Peyer's patch (tissue), 4 donors: ENCODE data around the gene ALDH3B1. TPM values are rescaled to one million over a fixed set of nuclear protein-coding genes. Genes with fewer than 3 reads are reported as not detected.

Source experiments
- DNase-seq, 3 donors: peaks; one replicate each; pipeline ENCODE4 v3.0.0-alpha.2; 2017 to 2019
- H3K27ac ChIP-seq, 4 donors: fragments of 200-600 bp; sonication (generic); one replicate each; pipeline ENCODE4 v1.5.1; 2016 to 2019
- H3K27me3 ChIP-seq, 2 donors: fragments of 200-600 bp; sonication (generic); one replicate each; pipeline ENCODE4 v1.5.1; 2019
- H3K36me3 ChIP-seq, 3 donors: fragments of 200-600 bp; sonication (generic); one replicate each; pipeline ENCODE4 v1.5.1; 2016 to 2019
- H3K4me1 ChIP-seq, 4 donors: fragments of 200-600 bp; sonication (generic); one replicate each; pipeline ENCODE4 v1.5.1; 2016 to 2019
- H3K4me3 ChIP-seq, 4 donors: fragments of 200-600 bp; sonication (generic); 1 replicate in 3 of 4; 2 replicates in 1 of 4; pipeline ENCODE4 v1.5.1; 2016 to 2019; ENCODE audit warnings: mild to moderate bottlenecking in 1 of 4
- H3K9me3 ChIP-seq, 4 donors: fragments of 200-600 bp; sonication (generic); one replicate each; pipeline ENCODE4 v1.5.1; 2016 to 2019; ENCODE audit warnings: mild to moderate bottlenecking in 1 of 4
- POLR2A ChIP-seq, 2 donors: fragments of 450-650 bp; IDR thresholded peaks; one replicate each; pipeline ENCODE4 v1.5.1; 2017; ENCODE audit warnings: antibody characterized with exemption in 2 of 2, mild to moderate bottlenecking in 2 of 2, moderate library complexity in 2 of 2
- total RNA-seq, 4 donors: library from RNA; depleted of rRNA; stranded (reverse); fragments of >200 nt; gene quantifications; one replicate each; pipeline ENCODE4 v1.1.0, GENCODE V29; 2016
- TF ChIP-seq, protein P1 (sequence below), 6 experiments: fragments of 450-650 bp in 4 of 6; fragments of 200-600 bp in 2 of 6; sonication (generic) in 1 of 6; IDR thresholded peaks; one replicate each; pipeline ENCODE4 v1.5.1; 2017 to 2019; ENCODE audit warnings: antibody characterized with exemption in 6 of 6, mild to moderate bottlenecking in 3 of 6, moderate library complexity in 1 of 6

The ALDH3B1 gene
- total RNA-seq, 4 donors from 2014 or later, result 14.9 to 53.5 (median 37.0) TPM

- no peaks in the 10 kb centered on the region for H3K27me3 ChIP-seq
- peak overlapping the region in 1 of 4 donors; percentile 34 for H3K27ac ChIP-seq
- H3K4me1 ChIP-seq, result peaks cover 8 to 59% (median 28%) of the 10 kb centered on the region in 4 donors
These were observed 3.4 kb upstream of the ALDH3B1 start for GRCh38 chr11:68006606-68007166.

GRCh38 chr11:68007498-68008380 lies 2.4 kb upstream of the ALDH3B1 start:
- peaks cover 8 to 60% (median 24%) of the 10 kb centered on the region in 4 donors for H3K4me1 ChIP-seq
- peak in 2 of 3 donors; percentile 26 to 48 for DNase-seq
- no peak for TF ChIP-seq POLR2A (IDR thresholded peaks at IDR 0.05)
- TF ChIP-seq, protein P1, sequence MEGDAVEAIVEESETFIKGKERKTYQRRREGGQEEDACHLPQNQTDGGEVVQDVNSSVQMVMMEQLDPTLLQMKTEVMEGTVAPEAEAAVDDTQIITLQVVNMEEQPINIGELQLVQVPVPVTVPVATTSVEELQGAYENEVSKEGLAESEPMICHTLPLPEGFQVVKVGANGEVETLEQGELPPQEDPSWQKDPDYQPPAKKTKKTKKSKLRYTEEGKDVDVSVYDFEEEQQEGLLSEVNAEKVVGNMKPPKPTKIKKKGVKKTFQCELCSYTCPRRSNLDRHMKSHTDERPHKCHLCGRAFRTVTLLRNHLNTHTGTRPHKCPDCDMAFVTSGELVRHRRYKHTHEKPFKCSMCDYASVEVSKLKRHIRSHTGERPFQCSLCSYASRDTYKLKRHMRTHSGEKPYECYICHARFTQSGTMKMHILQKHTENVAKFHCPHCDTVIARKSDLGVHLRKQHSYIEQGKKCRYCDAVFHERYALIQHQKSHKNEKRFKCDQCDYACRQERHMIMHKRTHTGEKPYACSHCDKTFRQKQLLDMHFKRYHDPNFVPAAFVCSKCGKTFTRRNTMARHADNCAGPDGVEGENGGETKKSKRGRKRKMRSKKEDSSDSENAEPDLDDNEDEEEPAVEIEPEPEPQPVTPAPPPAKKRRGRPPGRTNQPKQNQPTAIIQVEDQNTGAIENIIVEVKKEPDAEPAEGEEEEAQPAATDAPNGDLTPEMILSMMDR (IDR thresholded peaks at IDR 0.05), result no peak

More at GRCh38 chr11:68006606-68007166, 3.4 kb upstream of the ALDH3B1 start:
- no peaks in the 10 kb centered on the region for H3K36me3 ChIP-seq
- H3K9me3 ChIP-seq, result no peaks in the 10 kb centered on the region
- TF ChIP-seq POLR2A (IDR thresholded peaks at IDR 0.05), result no peak
- TF ChIP-seq, protein P1 (IDR thresholded peaks at IDR 0.05), result no peak
- no peak overlapping the region for H3K4me3 ChIP-seq
- DNase-seq, result peak in 2 of 3 donors; percentile 22 to 46

GRCh38 chr11:68008381-68009337 lies 1.5 kb upstream of the ALDH3B1 start:
- H3K27me3 ChIP-seq, result no peaks in the 10 kb centered on the region
- peak overlapping the region; percentile 43 to 98 (median 90) for H3K27ac ChIP-seq
- no peaks in the 10 kb centered on the region for H3K36me3 ChIP-seq
- no peaks in the 10 kb centered on the region for H3K9me3 ChIP-seq
- H3K4me1 ChIP-seq, result peaks cover 8 to 56% (median 24%) of the 10 kb centered on the region in 4 donors
- peak; percentile 79 to 85 (median 79) for DNase-seq
- H3K4me3 ChIP-seq, result peak overlapping the region in 2 of 4 donors; percentile 38 to 48
- TF ChIP-seq POLR2A (IDR thresholded peaks at IDR 0.05), result no peak
- TF ChIP-seq, protein P1 (IDR thresholded peaks at IDR 0.05), result no peak

More at GRCh38 chr11:68007498-68008380, 2.4 kb upstream of the ALDH3B1 start:
- Histone ChIP-seq H3K9me3 (no peaks in the 10 kb centered on the region), H3K4me3 (no peak overlapping the region), H3K36me3 (no peaks in the 10 kb centered on the region), H3K27ac (peak overlapping the region; percentile 43 to 98 (median 90)), H3K27me3 (no peaks in the 10 kb centered on the region)

- no peaks in the 10 kb centered on the region for H3K36me3 ChIP-seq
- TF ChIP-seq POLR2A (IDR thresholded peaks at IDR 0.05), result no peak
- TF ChIP-seq, protein P1 (IDR thresholded peaks at IDR 0.05), result peak in 2 of 6 experiments; percentile 21 to 23
- peak overlapping the region; percentile 65 to 98 (median 90) for H3K27ac ChIP-seq
- no peaks in the 10 kb centered on the region for H3K9me3 ChIP-seq
- H3K4me1 ChIP-seq, result peaks cover 8 to 60% (median 20%) of the 10 kb centered on the region in 4 donors
- no peaks in the 10 kb centered on the region for H3K27me3 ChIP-seq
- peak overlapping the region in 2 of 4 donors; percentile 48 for H3K4me3 ChIP-seq
- peak in 2 of 3 donors; percentile 57 to 73 for DNase-seq
These were observed 587 bp upstream of the ALDH3B1 start for GRCh38 chr11:68009391-68010089.
